Activated T-helper 2 cell treated with anti-CD3 and anti-CD28 coated beads, Interferon-gamma antibody, Interleukin-2, Interleukin-4, amounts not matched to agents 10 μg/mL and 5 μg/mL and 100 μg/mL, durations not matched to agents 14 hours and 24 hours and 36 hours (primary cell): ENCODE results near the gene SLCO3A1. TPM values are rescaled to one million over a fixed set of nuclear protein-coding genes. Genes with fewer than 3 reads are reported as not detected.
"Not testable (repeated sequence)": the region's sequence is repeated elsewhere in the genome, so short reads cannot be mapped to it uniquely, and the experiment has no call there.

Experiments
- DNase-seq: peaks from one replicate; pipeline ENCODE4 v3.0.0; 2021; ENCODE audit warnings: low spot score
- H3K27ac Mint-ChIP-seq: one replicate; pipeline ENCODE4 v1.8.0; 2021; ENCODE audit warnings: mixed read lengths
- H3K27me3 Mint-ChIP-seq: one replicate; pipeline ENCODE4 v1.8.0; 2021; ENCODE audit warnings: low read depth, mixed read lengths
- H3K36me3 Mint-ChIP-seq: one replicate; pipeline ENCODE4 v1.8.0; 2021; ENCODE audit warnings: low read depth, mixed read lengths
- H3K4me1 Mint-ChIP-seq: one replicate; pipeline ENCODE4 v1.8.0; 2021; ENCODE audit warnings: low read depth, mixed read lengths
- H3K4me3 Mint-ChIP-seq: one replicate; pipeline ENCODE4 v1.8.0; 2021; ENCODE audit warnings: low read depth, mild to moderate bottlenecking, moderate library complexity, mixed read lengths
- H3K9me3 Mint-ChIP-seq: one replicate; pipeline ENCODE4 v1.8.0; 2021; ENCODE audit warnings: mixed read lengths
- intact Hi-C: fragments of 100-400 bp; cut with micrococcal nuclease; formaldehyde crosslinking; loops from one replicate; pipeline ENCODE4 v1.15.1; 2023
- total RNA-seq: library from RNA; stranded (reverse); gene quantifications from 2 replicates; pipeline ENCODE4 v1.2.3, GENCODE V29; 2022

SLCO3A1 gene
- total RNA-seq, 1 donor from 2014 or later, result 26.3 TPM

DNA sequence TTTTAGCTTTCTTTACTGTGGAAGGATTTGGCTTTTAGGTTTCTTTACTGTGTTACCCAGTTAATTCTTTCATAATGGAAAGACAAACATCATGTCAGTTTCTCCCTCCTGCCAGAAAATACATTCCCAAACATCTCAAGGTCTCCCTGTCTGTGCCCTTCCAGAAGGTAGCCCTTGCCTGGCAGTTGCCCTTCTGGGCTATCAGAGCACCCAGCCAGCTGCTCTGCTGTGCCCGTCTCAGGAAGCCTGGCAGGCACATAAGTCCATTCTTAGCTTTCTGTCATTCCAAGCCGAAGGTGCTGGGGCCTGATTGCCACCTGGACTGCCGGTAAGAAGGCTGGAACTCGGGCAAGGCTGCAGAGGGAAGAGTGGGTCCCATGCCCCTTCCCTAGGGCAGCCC lies 203.4 kb downstream of the SLCO3A1 start:
- no peaks in the 10 kb centered on the region for H3K4me1 Mint-ChIP-seq
- H3K4me3 Mint-ChIP-seq, result no peak overlapping the region
- H3K36me3 Mint-ChIP-seq, result no peaks in the 10 kb centered on the region
- H3K27me3 Mint-ChIP-seq, result no peaks in the 10 kb centered on the region
- H3K9me3 Mint-ChIP-seq, result no peaks in the 10 kb centered on the region
- DNase-seq, result no peak
- no peak overlapping the region for H3K27ac Mint-ChIP-seq
- intact Hi-C loops, result no loop called here

DNA sequence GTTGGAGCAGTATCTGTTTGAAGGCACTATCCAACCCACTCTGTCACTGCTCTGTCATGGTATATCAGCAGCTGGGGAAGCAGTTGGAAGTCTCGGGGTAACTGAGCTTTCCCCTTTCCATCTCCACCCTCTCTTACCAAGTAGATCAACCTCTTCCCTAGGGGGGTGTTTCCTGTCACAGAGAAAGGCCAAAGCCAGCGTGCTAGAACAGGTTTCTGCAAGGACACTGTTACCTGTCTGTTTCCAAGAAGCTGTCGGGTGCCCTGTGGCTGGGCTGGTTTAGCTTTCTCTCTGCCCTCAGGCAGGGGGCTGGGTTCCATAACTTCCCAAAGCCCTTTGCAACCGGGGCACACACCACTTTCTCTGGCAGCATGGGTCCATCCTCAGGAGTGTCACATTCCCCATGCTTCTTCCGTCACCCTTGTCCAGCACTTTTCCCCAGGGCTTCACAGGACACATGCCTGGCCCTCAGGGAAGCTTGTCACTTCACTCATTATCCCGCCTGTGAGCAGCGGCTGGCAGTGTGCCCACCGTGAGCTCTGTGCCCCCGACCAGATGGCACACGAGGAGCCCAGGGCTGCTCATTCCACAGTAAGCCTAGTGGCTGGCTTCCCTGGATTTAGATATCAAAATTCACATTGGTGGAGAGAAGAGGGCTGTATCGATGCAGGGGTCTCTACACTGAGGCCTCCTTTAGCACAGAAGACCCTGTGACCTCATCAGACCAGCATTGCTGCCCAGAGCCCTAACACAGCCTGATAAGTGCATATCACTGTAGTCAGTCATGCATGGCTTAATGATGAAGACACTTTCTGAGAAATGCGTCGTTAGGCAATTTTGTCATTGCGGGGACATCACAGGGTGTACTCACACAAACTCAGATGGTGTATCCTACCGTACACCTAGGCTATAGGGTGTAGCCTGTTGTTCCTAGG lies 205.8 kb downstream of the SLCO3A1 start:
- no peak for DNase-seq
- Mint-ChIP-seq H3K4me3 (no peak overlapping the region), H3K36me3 (no peaks in the 10 kb centered on the region), H3K4me1 (no peaks in the 10 kb centered on the region), H3K9me3 (no peaks in the 10 kb centered on the region), H3K27ac (no peak overlapping the region), H3K27me3 (no peaks in the 10 kb centered on the region)
- intact Hi-C loops, result no loop called here

DNA sequence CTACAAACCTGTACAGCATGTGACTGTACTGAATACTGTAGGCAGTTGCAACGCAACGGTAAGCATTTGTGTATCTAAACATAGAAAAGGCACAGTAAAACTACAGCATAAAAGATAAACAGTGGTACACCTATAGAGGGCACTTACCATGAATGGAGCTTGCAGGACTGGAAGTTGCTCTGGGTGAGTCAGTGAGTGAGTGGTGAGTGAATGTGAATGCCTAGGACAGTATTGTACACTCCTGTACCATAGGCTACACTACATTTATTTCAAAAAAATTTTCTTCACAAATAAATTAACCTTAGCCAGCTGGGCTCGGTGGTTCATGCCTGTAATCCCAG lies 206.4 kb downstream of the SLCO3A1 start:
- H3K9me3 Mint-ChIP-seq, H3K27ac Mint-ChIP-seq, intact Hi-C loops, H3K4me3 Mint-ChIP-seq, H3K36me3 Mint-ChIP-seq, DNase-seq, H3K4me1 Mint-ChIP-seq, H3K27me3 Mint-ChIP-seq: not testable (repeated sequence)

DNA sequence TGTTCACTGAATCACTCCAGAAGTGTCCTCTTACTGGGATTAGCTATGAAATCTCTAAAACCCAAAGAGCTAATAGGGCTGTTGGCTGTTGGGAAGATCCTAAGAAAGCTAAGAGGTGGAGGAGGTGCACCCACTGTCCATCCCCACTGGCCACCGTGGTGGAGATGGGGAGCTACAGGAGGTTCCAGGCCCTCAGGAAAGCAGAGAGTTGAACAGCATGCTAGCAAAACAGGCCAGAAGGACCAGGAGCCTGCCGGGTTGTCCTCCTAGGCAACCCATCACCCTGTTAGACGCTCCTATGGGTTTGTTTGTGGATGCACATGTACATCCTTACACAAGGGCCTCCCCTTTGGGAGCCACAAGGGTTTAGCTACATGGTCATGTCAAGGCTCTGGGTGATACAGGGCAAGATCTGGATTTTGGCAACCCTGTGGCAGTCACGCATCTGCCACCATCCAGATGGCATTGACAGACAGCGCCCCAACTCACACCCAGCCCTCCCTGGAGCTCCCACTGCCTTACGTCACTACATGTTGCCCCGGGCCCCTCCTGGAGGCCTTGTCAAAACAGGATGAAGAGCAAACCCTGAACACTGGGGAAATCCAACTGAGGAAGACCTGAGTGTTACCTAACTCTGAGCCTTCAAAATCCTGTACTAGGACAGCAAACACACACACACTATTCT lies 208.1 kb downstream of the SLCO3A1 start:
- Mint-ChIP-seq H3K4me3 (no peak overlapping the region), H3K27me3 (no peaks in the 10 kb centered on the region), H3K27ac (no peak overlapping the region), H3K4me1 (no peaks in the 10 kb centered on the region), H3K36me3 (no peaks in the 10 kb centered on the region), H3K9me3 (no peaks in the 10 kb centered on the region)
- no peak for DNase-seq
- intact Hi-C loops, result no loop called here

DNA sequence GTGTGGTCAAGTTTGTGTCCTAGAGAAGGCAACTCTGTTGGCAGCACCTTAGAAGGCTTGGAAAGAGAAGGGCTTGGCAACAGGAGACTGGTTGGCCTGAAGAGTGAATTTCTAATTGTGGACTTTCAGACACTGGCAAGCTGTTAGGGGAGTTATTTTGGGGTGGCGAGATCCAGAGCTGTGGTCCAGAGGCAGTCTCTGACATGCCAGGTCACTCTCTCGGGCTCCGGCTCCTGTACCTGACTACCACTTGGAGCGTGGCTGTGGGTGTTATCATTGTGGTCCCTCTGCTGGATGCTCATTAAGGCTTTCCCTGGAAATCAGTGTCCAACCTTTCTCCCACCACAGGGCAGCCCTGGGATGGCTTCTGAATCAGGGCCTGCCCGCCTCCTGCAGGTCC lies 209.0 kb downstream of the SLCO3A1 start:
- no peak for DNase-seq
- no peaks in the 10 kb centered on the region for H3K36me3 Mint-ChIP-seq
- no peaks in the 10 kb centered on the region for H3K9me3 Mint-ChIP-seq
- no peak overlapping the region for H3K27ac Mint-ChIP-seq
- H3K4me3 Mint-ChIP-seq, result no peak overlapping the region
- H3K4me1 Mint-ChIP-seq, result peaks cover 2% of the 10 kb centered on the region
- intact Hi-C loops, result no loop called here
- H3K27me3 Mint-ChIP-seq, result peaks cover 2% of the 10 kb centered on the region

DNA sequence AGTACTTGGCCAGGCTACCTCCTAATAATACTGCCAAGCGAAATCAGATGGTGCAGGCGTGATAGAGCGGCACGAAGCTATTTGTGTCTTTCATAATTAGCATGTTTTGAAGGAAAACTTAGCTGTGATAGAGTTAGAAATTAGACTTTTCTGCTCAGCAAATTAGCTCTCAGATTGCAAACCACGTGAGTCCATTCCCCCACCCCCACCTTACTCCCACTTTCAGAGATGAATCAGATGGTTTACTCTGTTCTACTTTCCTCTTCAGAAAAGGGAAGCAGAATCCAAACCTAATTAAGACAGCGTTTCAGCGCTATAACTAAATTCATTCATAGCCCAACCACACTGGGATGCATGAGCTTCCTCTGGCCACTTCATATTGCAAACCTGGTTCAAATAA lies 214.6 kb downstream of the SLCO3A1 start:
- Mint-ChIP-seq H3K4me1 (peaks cover 28% of the 10 kb centered on the region), H3K27ac (no peak overlapping the region), H3K27me3 (peaks cover 3% of the 10 kb centered on the region), H3K4me3 (no peak overlapping the region), H3K36me3 (no peaks in the 10 kb centered on the region), H3K9me3 (no peaks in the 10 kb centered on the region)
- intact Hi-C loops, result loop anchor here (2.0 kb wide), 1 partner anchor 215 kb away; the partner anchor contains the start of gene SLCO3A1
- no peak for DNase-seq

DNA sequence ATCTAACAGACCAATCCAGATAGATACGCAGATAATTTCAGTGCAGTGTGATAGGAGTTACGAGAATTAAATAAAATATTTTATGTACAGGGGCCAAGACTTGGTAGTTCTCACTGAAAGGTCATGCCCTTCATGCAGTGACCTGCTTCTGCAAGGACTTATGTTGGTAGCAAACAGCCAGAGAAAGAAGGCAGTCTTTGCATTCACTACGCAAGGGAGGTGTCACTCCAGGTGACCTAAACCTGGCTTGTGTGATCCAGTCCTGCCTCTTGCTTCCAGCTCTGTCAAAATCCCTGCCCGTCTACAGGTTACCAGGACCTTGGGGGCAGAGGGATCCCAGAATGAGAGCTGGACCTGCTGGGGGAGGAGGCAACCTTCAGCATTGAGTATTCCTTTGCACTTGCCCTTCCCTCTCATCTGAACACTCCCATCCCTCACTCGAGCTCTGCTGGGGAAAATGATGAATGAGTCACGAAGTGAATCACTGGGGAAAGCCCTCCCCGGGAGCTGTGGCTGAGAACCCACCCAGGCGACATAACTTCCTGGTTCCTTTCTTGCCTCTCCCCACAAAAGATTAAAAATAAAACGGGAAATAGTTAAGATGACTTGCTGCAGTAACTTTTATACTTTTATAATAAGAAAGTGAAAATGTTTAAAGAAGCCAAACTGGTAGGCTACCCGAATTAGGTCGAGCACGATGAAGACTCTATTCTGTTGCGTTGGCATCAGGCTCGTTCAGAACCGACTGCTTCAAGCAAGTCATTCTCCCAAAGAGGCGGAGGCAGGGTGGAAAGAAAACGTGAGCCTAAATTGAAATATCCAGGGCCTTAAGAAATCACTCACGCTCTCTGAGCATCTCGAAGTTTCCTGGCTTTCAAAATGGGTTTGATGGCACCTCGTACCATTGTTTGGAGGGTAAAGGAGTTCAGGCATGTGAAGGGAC lies 216.1 kb downstream of the SLCO3A1 start:
- Mint-ChIP-seq H3K9me3 (no peaks in the 10 kb centered on the region), H3K27me3 (peaks cover 3% of the 10 kb centered on the region), H3K4me1 (peaks cover 36% of the 10 kb centered on the region), H3K36me3 (no peaks in the 10 kb centered on the region), H3K27ac (peak overlapping the region; percentile 58), H3K4me3 (peak overlapping the region; percentile 52)
- DNase-seq, result peak; percentile 13
- intact Hi-C loops, result loop anchor here (2.0 kb wide), 1 partner anchor 217 kb away; the partner anchor contains the start of gene SLCO3A1

DNA sequence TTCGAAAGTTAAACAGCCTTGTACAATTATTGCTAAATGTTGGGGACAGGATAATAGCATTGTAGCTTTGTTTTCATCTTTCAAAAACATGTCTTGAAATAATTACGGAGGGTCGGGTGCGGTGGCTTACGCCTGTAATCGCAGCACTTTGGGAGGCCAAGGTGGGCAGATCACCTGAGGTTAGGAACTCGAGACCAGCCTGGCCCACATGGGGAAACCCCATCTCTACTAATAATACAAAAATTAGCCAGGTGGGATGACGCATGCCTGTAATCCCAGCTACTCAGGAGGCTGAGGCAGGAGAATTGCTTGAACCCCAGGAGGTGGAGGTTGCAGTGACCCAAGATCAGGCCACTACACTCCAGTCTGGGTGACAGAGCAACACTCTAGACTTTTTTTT lies 216.7 kb downstream of the SLCO3A1 start:
- DNase-seq, intact Hi-C loops, H3K36me3 Mint-ChIP-seq, H3K27me3 Mint-ChIP-seq, H3K9me3 Mint-ChIP-seq: not testable (repeated sequence)
- Mint-ChIP-seq H3K4me3 (peak overlapping the region; percentile 52), H3K27ac (peak overlapping the region; percentile 58), H3K4me1 (peaks cover 43% of the 10 kb centered on the region)

DNA sequence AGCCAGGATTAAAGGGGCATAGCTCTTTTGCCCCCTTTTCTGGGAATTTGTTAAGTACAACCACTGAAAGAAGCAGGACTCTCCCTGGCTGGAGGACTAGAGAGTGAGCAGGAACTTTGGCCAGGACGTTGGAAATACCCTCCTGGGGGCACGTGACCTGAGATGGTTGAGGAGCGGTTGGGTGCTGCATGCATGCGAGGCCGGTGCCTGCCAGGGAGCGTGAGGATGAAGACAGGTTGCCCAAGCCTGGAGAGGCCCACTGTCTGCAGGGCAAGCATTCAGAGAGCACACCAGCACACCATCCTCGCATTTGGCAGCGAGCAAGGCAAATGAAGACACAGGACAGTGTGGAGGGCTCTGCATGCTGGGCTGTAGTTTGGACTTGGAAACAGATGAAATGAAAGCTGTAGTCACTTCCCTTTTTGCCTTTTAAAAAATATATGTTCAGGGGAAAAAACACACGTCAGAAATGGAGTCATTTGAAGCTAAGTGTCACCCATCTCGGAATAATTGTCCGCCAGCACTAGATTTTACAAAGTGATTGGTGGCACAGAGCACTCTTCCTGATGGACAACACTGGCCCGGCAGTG lies 217.6 kb downstream of the SLCO3A1 start:
- H3K4me1 Mint-ChIP-seq, result peaks cover 50% of the 10 kb centered on the region
- intact Hi-C loops, result no loop called here
- no peak overlapping the region for H3K4me3 Mint-ChIP-seq

DNA sequence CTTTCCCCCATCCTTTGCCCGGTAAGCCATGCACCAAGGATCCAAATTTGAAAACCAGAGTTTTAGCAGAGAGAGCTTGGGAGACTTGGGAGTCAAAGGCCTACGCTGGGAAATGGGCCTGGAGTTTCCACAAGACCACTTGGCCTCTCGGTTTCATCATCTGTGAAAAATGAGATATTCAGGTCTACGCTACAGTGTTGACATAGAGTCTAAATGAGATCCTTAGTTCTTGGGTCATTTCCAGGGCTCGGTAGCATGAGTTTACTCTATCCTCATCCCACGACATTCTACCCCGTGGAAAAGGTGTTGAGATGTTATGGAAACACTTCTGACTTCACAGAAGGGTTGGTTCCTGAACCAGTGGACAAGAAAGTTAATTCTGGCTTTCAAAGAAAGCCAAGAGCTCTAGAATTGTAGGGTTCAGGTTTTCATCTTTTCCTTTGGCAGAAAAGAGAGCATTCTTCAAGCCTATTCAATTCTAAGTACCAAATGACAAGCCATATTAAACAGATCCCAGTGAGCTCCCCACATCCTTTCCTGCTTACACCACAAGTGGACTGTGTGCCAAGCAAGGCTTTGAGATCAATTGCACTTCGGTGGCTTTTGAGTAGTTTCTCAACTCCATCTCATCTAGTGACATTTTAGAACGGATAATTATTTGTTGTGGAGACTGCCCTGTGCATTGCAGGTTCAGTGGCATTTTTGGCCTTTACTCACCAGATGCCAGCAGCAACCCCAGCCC lies 219.7 kb downstream of the SLCO3A1 start:
- Mint-ChIP-seq H3K9me3 (no peaks in the 10 kb centered on the region), H3K4me1 (peaks cover 50% of the 10 kb centered on the region), H3K27me3 (no peaks in the 10 kb centered on the region), H3K36me3 (no peaks in the 10 kb centered on the region), H3K27ac (no peak overlapping the region), H3K4me3 (no peak overlapping the region)
- intact Hi-C loops, result no loop called here
- no peak for DNase-seq

More for the DNA sequence above, 217.6 kb downstream of the SLCO3A1 start:
- Mint-ChIP-seq H3K27me3 (peaks cover 3% of the 10 kb centered on the region), H3K9me3 (no peaks in the 10 kb centered on the region), H3K27ac (no peak overlapping the region), H3K36me3 (no peaks in the 10 kb centered on the region)
- DNase-seq, result no peak

DNA sequence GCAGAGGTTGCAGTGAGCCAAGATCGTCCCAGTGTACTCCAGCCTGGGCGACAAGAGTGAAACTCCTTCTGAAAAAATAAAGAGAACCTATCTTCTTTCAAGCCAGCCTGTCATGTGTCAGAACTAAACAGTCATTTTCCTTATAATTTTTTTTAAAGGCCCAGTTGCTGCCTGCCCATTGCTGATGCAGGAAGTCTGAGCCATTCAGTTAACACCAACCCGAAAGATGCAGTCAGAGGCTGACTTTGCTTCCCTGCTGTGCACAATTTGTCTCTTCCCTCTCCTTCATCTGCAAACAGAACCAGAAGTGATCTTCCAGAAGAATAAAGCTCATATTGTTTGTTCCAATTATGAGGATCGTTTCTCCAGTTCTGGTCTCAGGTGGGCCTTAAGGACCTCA lies 220.6 kb downstream of the SLCO3A1 start:
- intact Hi-C loops, result no loop called here
- no peaks in the 10 kb centered on the region for H3K27me3 Mint-ChIP-seq
- no peak overlapping the region for H3K27ac Mint-ChIP-seq
- no peak for DNase-seq
- no peaks in the 10 kb centered on the region for H3K9me3 Mint-ChIP-seq
- no peaks in the 10 kb centered on the region for H3K36me3 Mint-ChIP-seq
- H3K4me1 Mint-ChIP-seq, result peaks cover 45% of the 10 kb centered on the region
- no peak overlapping the region for H3K4me3 Mint-ChIP-seq

DNA sequence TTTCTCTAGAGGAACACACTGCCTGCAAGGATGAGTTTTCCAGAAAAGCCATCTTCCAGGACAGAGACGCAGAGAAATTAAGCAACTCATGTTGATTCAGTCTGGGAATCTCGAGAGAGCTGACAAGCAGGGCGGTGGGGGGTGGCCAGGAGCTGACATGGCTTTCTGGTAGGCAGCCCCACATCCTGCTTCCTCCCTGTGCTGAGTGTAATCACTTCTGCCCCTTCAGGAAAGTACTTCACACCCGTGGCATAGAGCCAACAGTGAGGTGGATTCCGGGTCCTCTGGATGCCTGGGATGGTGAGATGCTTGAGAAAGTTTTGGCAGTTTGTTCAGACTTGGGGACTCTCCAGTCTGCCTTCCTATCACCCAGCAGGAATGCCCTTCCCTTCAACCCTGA lies 221.1 kb downstream of the SLCO3A1 start:
- Mint-ChIP-seq H3K4me3 (no peak overlapping the region), H3K4me1 (peaks cover 40% of the 10 kb centered on the region), H3K9me3 (no peaks in the 10 kb centered on the region), H3K27me3 (no peaks in the 10 kb centered on the region), H3K36me3 (no peaks in the 10 kb centered on the region), H3K27ac (no peak overlapping the region)
- DNase-seq, result no peak
- intact Hi-C loops, result no loop called here
